Epithelial cell of proximal tubule (primary cell): ENCODE measurements around the gene RNF113A. TPM values are rescaled to one million over a fixed set of nuclear protein-coding genes. Genes with fewer than 3 reads are reported as not detected.

Experiments
- DNase-seq: peaks from one replicate; pipeline ENCODE4 v3.0.0-alpha.2; 2011; ENCODE audit warnings: low read depth
- H3K4me3 ChIP-seq: 2 replicates; pipeline ENCODE4 v1.5.1; 2011; ENCODE audit warnings: low read depth, mild to moderate bottlenecking, low read length
- total RNA-seq: library from RNA; depleted of rRNA; stranded (reverse); fragments of >200 nt; gene quantifications from 2 replicates; pipeline ENCODE4 v1.2.3, GENCODE V29; 2015
- TF ChIP-seq, protein P1 (sequence below): conservative IDR thresholded peaks from 2 replicates; pipeline ENCODE4 v1.5.1; 2012; ENCODE audit warnings: low read depth, mild to moderate bottlenecking, low read length

Gene RNF113A
- total RNA-seq: 7.5 and 15.6 TPM in 2 replicates

DNA sequence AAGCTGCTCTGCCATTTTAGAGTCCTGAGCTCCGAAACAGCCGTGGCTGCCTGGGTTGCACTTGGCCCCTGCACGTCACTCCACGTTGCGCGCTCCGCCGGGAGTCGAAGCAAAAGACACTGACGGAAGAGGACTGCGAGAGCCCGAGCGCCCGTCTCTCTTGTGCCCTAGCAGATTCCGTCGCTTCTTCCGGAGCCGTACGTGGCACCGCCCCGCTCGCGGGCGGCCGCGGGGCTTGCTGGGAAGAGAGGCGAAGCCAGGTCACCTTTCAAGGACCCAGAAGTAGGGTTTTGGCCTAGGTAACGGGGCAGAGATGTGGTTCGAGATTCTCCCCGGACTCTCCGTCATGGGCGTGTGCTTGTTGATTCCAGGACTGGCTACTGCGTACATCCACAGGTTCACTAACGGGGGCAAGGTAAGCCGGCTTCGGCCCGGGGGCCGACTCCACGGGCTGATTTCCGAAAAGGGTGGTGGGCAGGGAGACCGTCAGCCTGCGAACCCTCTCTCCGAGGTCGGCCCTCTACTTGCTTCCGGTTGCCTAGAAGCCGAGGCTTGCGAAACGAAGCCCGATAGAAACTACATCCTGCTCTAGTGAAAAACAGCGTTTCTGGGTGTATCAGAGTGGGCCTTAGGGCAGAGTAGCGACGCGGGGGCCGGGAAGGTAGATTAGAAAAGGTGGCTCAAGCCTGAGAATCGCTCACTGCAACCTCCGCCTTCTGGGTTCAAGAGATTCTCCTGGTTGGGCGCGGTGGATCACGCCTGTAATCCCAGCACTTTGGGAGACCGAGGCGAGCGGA is at the start of gene RNF113A, which contains the start of gene NDUFA1:
RNF113A (minus strand) TSS at position 135 of the 797 bp plus-strand sequence; CDS start at position 15, 120 bp downstream.
NDUFA1 (plus strand) TSS at position 234 of the 797 bp plus-strand sequence; CDS start at position 314, 80 bp downstream.
- peak within 1 kb of the TSS; percentile 81 for H3K4me3 ChIP-seq
- no peak for DNase-seq
- TF ChIP-seq, protein P1, sequence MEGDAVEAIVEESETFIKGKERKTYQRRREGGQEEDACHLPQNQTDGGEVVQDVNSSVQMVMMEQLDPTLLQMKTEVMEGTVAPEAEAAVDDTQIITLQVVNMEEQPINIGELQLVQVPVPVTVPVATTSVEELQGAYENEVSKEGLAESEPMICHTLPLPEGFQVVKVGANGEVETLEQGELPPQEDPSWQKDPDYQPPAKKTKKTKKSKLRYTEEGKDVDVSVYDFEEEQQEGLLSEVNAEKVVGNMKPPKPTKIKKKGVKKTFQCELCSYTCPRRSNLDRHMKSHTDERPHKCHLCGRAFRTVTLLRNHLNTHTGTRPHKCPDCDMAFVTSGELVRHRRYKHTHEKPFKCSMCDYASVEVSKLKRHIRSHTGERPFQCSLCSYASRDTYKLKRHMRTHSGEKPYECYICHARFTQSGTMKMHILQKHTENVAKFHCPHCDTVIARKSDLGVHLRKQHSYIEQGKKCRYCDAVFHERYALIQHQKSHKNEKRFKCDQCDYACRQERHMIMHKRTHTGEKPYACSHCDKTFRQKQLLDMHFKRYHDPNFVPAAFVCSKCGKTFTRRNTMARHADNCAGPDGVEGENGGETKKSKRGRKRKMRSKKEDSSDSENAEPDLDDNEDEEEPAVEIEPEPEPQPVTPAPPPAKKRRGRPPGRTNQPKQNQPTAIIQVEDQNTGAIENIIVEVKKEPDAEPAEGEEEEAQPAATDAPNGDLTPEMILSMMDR: no peak

DNA sequence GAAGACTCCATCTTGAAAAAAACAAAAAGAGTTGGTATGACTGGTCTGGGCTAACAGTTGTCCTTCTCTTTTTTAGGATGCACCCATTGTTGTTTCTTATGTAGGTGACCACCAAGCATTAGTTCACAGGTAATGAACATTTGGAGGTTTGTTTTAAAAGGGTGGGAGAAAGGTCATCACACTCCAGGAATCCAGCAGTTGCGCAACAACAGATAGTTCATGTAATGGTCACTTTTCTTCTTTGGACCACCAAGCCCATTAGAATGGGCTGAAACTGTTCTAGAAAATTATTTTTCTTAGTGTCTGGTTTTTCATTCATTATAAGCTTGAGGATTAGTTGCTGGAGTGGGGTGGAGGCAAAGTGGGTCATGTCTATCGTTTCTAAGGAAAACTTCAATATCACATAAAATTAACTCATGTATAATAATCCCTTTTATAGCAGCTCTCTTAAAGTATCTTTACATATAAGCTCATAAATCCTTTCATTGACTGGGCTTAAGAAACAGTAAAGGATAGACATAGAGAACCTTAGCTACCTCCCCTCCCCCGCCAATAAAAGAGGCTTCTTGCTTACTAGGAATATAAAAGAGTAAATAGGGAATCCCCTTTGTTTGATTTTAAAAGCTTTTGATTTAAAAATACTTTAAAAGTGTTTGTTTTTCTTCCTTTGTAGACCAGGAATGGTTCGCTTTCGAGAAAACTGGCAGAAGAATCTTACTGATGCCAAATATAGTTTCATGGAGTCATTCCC is 48.5 kb upstream of the RNF113A start:
- no peak for DNase-seq
- no peak overlapping the region for H3K4me3 ChIP-seq
- TF ChIP-seq, protein P1: no peak

DNA sequence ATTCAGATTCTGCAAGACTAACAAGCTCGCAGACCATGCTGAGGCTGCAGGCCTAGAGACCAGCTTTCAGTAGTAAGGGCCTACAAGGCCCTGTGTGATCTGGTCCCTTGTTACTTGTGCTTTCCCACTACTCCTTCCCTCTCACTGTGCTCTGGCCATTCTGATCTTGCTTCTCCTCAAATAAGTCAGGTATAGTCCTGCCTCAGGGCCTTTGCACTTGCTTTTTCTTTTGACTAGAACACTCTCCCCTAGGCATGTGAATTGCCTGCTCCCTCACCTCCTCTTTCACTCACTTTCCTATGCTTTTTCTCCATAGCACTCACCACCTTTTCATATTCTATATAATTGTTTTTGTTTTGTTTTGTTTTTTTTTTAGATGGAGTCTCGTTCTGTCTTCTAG is 46.3 kb upstream of the RNF113A start:
- TF ChIP-seq, protein P1: no peak
- no peak overlapping the region for H3K4me3 ChIP-seq
- no peak for DNase-seq

DNA sequence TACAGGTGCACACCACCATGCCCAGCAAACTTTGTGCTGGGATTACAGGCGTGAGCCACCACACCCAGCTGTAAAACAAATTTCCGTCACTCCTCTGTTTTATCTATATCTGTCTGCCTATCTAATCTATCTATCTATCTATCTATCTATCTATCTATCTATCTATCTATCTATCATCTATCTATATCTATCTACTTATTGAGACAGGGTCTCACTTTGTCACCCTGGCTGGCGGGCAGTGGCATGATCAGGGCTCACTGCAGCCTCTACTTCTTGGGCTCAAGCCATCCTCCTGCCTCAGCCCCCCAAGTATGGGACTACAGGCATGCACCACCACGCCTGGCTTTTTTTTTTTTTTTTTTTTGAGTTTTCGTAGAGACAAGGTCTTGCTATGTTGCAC is 44.8 kb upstream of the RNF113A start:
- no peak for DNase-seq
- no peak overlapping the region for H3K4me3 ChIP-seq
- TF ChIP-seq, protein P1: no peak

DNA sequence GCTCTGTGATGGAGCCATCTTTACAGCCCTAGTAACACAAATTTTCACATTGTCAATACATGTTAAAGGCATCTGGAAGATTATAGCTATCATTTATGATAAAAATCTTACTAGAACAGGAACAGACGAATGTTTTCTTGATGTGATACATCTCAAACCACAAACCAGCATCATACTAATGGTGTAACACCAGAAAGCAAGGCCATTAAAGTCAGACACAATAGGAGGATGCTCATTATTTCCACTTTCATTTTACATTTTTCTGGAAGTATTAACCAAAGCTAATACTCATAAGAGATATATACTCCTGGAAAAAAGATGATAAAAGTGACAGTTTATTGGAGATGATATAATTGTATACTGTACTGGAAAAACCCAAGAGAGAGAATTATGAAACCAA is 29.4 kb upstream of the RNF113A start:
- no peak overlapping the region for H3K4me3 ChIP-seq
- TF ChIP-seq, protein P1: no peak
- no peak for DNase-seq

DNA sequence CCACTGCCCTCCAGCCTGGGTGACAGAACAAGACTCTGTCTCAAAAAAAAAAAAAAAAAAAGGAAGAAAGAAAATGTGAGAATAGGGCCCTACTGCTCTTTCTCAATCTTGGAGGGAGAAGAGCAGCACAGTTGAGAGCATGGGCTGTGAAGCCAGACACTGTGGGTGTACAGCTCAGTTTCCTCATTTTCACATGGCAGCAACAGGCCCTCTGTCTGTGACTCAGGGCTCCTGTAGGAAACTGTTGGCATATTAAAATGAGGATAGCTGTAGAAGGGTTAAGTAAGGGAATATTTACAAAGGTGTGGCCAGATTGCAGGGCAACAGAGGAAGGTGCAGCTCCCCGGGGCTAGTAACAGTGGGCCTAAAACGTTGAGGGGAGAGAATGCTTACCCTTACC is 27.6 kb upstream of the RNF113A start:
- no peak overlapping the region for H3K4me3 ChIP-seq
- no peak for DNase-seq
- TF ChIP-seq, protein P1: no peak
